ENCODE results near the gene VSIG10L2.
A peak's percentile ranks its signal among the peaks of the same experiment; 100 is the strongest.

The VSIG10L2 gene

GRCh38 chr11:125930076-125930450, 15.8 kb upstream of the VSIG10L2 start:
- DNase-seq: no peak

- no peak for DNase-seq
These were observed 14.7 kb upstream of the VSIG10L2 start for GRCh38 chr11:125931116-125931515.

- no peak for DNase-seq
These were observed 14.2 kb upstream of the VSIG10L2 start for GRCh38 chr11:125931668-125932067.

- no peak for DNase-seq
These were observed 13.5 kb upstream of the VSIG10L2 start for GRCh38 chr11:125932301-125932700.

- DNase-seq: no peak
These were observed 12.6 kb upstream of the VSIG10L2 start for GRCh38 chr11:125933030-125933813.

- DNase-seq: no peak
These were observed 11.4 kb upstream of the VSIG10L2 start for GRCh38 chr11:125934473-125934872.

- no peak for DNase-seq
These were observed 10.8 kb upstream of the VSIG10L2 start for GRCh38 chr11:125935056-125935455.

GRCh38 chr11:125935618-125936199, 10.1 kb upstream of the VSIG10L2 start:
- DNase-seq: no peak

GRCh38 chr11:125938418-125938817, 7.4 kb upstream of the VSIG10L2 start:
- DNase-seq: peak; percentile 41 to 46

GRCh38 chr11:125939081-125939521, 6.7 kb upstream of the VSIG10L2 start:
- no peak for DNase-seq

GRCh38 chr11:125940145-125940544, 5.7 kb upstream of the VSIG10L2 start:
- DNase-seq: no peak

- no peak for DNase-seq
These were observed 4.6 kb upstream of the VSIG10L2 start for GRCh38 chr11:125941267-125941618.

GRCh38 chr11:125941619-125942611, 3.9 kb upstream of the VSIG10L2 start:
- peak in 1 of 2 experiments; percentile 1 for DNase-seq

GRCh38 chr11:125942771-125943428, 2.9 kb upstream of the VSIG10L2 start:
- no peak for DNase-seq

GRCh38 chr11:125943661-125944349, 2.0 kb upstream of the VSIG10L2 start:
- DNase-seq: no peak

GRCh38 chr11:125944350-125945010, 1.4 kb upstream of the VSIG10L2 start:
- DNase-seq: no peak

GRCh38 chr11:125945011-125945796, 640 bp upstream of the VSIG10L2 start:
- no peak for DNase-seq

- no peak for DNase-seq
These were observed 1.0 kb downstream of the VSIG10L2 start for GRCh38 chr11:125946712-125947418.

- no peak for DNase-seq
These were observed 1.8 kb downstream of the VSIG10L2 start for GRCh38 chr11:125947419-125948277.

Measured in AML-193 (cell line).